Large intestine (tissue), 3 donors: ENCODE data around the gene FLT1. TPM values are rescaled to one million over a fixed set of nuclear protein-coding genes. Genes with fewer than 3 reads are reported as not detected.

Experiments used
- DNase-seq, 2 donors: peaks; one replicate each; pipeline versions ENCODE4 v3.0.0 to v3.0.0-alpha.2; 2013
- H3K27ac ChIP-seq: one replicate; pipeline ENCODE4 v1.5.1; 2013; ENCODE audit warnings: low read length
- H3K27me3 ChIP-seq: 2 replicates; pipeline ENCODE4 v1.6.1; 2013; ENCODE audit warnings: low read length; ENCODE audit not compliant: control insufficient read depth, insufficient read depth
- H3K36me3 ChIP-seq: 2 replicates; pipeline ENCODE4 v1.6.1; 2013; ENCODE audit warnings: low read length; ENCODE audit not compliant: control insufficient read depth, insufficient read depth
- H3K4me1 ChIP-seq: one replicate; pipeline ENCODE4 v1.6.1; 2013; ENCODE audit warnings: low read length; ENCODE audit not compliant: control insufficient read depth, insufficient read depth
- H3K4me3 ChIP-seq: one replicate; pipeline ENCODE4 v1.5.1; 2013; ENCODE audit warnings: low read length
- H3K9me3 ChIP-seq: one replicate; pipeline ENCODE4 v1.6.1; 2013; ENCODE audit warnings: mild to moderate bottlenecking, low read depth, low read length, moderate library complexity; ENCODE audit not compliant: control insufficient read depth
- WGBS: methylation state at CpG from one replicate; pipeline ENCODE4 v1.1.5; 2013; ENCODE audit warnings: low lambda C conversion rate; ENCODE audit not compliant: insufficient coverage; 5-methylcytosine and 5-hydroxymethylcytosine counted together
- polyA plus RNA-seq: library from polyadenylated mRNA; unstranded; fragments of 120-200 nt; gene quantifications from one replicate; pipeline ENCODE4 v1.2.1, GENCODE V29; 2013

FLT1 gene
- polyA plus RNA-seq, 1 donor, result 6.9 TPM

DNA sequence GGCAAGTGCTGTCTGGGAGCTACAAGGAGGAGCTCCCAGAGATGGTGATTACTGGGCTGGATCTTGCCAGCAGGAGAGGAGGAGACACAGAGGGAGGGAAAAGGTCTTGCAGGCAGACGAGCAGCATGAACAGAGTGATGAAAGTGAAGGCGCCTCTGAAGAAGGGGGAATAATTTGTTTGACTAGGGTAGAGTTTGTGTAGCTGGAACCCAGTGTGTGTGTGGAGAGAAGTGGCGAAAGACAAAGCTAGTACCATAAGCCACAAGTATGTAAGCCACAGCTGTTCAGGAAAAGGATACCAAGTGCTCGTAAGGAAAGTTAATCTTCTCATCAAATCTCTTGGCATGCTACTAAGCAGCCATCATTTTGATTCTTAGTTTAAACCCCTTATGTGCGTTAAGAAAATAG is 5.4 kb downstream of the FLT1 start:
- Histone ChIP-seq H3K36me3 (no peaks in the 10 kb centered on the region), H3K4me1 (peaks cover 5% of the 10 kb centered on the region), H3K4me3 (no peak overlapping the region), H3K27me3 (peaks cover 42% of the 10 kb centered on the region), H3K27ac (no peak overlapping the region), H3K9me3 (peaks cover 8% of the 10 kb centered on the region)
- WGBS, result 80% methylated on average over 2 of the region's 5 CpGs
- DNase-seq, result no peak

DNA sequence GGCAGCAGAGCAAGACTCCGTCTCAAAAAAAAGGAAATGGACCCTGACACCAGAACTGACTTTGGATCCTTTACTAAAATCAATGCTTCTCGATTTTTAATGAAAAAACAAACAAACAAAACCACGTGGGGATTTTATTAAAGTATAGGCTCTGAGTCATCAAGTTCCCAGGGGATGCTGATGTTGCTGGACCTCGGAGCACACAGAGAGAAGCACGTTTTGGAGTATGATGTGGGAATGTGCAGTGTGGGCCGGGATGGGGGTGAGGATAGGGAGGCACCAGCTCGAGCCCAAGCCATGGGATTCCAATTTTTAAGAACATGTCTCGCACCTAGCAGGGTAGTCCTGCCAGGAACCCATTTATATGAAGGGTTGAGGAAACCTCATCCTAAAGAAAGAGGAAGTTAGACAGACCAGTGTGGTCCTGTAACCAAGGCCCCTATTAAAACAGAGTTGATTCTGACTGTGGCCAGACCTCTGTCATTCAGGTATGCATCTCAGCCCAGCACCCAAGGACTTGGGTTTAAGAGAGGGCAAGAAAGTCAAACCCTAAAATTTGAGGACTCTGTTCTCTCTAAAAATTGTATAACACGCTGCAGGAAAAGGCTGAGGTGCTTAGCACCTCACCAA is 6.4 kb downstream of the FLT1 start:
- Histone ChIP-seq H3K9me3 (no peaks in the 10 kb centered on the region), H3K4me1 (no peaks in the 10 kb centered on the region), H3K36me3 (no peaks in the 10 kb centered on the region), H3K27ac (no peak overlapping the region), H3K4me3 (no peak overlapping the region), H3K27me3 (peaks cover 39% of the 10 kb centered on the region)
- WGBS, result 56% methylated on average over 2 of the region's 9 CpGs
- DNase-seq, result no peak

DNA sequence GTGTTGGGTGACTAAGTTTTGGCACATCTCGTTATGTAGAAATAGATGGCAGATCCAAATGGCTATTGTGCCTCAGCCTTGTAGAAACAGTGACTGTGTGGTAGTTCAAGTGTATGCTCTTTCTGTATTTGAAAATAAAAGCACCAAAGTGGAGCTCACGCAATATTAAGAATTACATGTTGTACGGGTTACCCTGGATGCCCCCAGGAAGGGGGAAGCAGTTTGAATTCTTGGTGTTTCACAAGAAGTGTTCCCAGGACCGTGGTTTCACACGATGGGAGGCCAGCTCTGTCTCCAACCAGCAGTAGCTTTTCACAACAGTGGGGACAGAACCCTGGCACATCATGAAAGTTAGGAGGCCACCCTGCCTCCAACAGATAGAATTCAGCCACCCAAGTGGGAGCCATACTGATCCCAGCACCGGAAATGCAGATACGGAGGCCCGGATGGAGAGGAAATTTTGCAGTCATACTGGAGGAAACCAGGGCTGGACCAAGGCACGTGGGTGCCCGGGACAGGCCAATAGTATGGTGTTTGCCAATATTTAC is 8.9 kb downstream of the FLT1 start:
- H3K9me3 ChIP-seq, result no peaks in the 10 kb centered on the region
- H3K4me3 ChIP-seq, result no peak overlapping the region
- H3K36me3 ChIP-seq, result no peaks in the 10 kb centered on the region
- no peak for DNase-seq
- H3K4me1 ChIP-seq, result no peaks in the 10 kb centered on the region
- H3K27me3 ChIP-seq, result peaks cover 22% of the 10 kb centered on the region
- H3K27ac ChIP-seq, result no peak overlapping the region
- 80% methylated on average over 1 of the region's 10 CpGs for WGBS

DNA sequence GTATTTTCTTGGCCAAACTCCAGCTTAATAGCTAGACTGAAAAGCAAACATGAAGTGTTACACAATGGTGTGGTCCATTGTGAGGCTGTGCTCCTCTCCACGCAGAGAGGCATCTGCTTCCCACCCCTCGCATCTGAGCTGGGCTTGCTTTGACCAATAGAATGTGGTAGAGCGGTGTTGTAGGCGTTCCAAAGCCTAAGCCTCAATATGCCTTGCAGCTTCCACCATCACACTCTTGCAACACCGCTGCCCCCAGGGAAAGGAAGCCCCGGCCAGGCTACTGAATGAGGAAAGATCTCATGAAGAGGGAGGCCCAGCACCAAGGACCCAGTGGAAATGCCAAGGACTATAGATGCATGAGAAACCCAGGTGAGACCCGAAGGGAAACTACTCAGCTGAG is 9.4 kb downstream of the FLT1 start:
- no peaks in the 10 kb centered on the region for H3K4me1 ChIP-seq
- H3K36me3 ChIP-seq, result no peaks in the 10 kb centered on the region
- H3K4me3 ChIP-seq, result no peak overlapping the region
- DNase-seq, result no peak
- 100% methylated on average over 2 of the region's 7 CpGs for WGBS
- H3K9me3 ChIP-seq, result no peaks in the 10 kb centered on the region
- peaks cover 18% of the 10 kb centered on the region for H3K27me3 ChIP-seq
- H3K27ac ChIP-seq, result no peak overlapping the region

DNA sequence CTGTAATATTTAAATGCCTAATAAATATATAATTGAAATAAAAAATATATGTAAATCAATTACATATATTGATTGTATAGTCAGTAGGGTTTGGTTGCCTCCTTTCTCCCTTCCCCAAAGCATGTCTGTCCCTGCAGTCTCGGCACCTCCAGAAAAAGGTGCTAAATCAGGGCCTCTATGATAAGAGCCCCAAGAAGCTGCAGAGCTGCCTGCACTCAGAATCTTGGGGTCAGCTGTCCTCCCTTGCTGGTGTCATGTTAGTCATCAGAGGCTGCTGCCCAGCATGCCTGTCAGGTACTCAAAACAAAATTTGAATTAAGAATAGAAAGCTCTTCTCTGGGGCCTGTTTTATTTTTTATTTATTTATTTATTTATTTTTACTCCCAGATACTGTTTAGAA is 9.8 kb downstream of the FLT1 start:
- DNase-seq, result no peak
- H3K27ac ChIP-seq, result no peak overlapping the region
- no CpG with 5 or more reads among the region's 1 CpG for WGBS

DNA sequence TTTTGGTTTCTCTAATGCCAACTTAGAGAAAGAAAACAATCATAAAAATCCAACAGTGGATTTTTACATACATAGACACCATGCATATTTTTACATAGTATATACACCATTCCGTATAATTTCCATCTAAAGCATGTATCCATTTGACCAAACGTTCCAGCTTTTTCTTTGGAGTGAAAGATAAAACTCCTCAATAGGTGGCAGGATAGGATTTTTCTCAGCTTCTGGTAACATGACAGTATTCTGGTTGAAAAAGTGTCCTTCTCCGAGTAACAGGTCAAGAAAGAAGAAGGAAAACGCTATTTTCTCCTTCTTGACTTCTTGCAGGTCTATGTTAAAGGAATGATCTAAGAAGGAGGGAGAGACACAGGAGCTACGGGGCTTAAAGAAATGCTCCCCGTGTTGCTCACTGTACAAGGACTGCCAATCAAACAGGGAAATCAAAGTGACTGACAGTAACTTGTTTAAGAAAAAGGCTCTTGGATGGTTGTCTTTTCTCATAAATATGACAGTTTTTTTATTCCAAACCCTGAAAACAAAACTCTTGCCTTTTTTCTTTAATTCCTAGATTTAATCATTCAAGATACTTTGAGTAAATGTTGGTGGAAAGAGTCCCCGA is 11.5 kb downstream of the FLT1 start:
- no peaks in the 10 kb centered on the region for H3K36me3 ChIP-seq
- 60% methylated on average over 1 of the region's 7 CpGs for WGBS
- no peaks in the 10 kb centered on the region for H3K4me1 ChIP-seq
- H3K27ac ChIP-seq, result no peak overlapping the region
- DNase-seq, result no peak
- no peaks in the 10 kb centered on the region for H3K9me3 ChIP-seq
- H3K4me3 ChIP-seq, result no peak overlapping the region
- H3K27me3 ChIP-seq, result peaks cover 8% of the 10 kb centered on the region

More for the DNA sequence above, 9.8 kb downstream of the FLT1 start:
- Histone ChIP-seq H3K9me3 (no peaks in the 10 kb centered on the region), H3K27me3 (peaks cover 13% of the 10 kb centered on the region), H3K4me1 (no peaks in the 10 kb centered on the region), H3K4me3 (no peak overlapping the region), H3K36me3 (no peaks in the 10 kb centered on the region)

DNA sequence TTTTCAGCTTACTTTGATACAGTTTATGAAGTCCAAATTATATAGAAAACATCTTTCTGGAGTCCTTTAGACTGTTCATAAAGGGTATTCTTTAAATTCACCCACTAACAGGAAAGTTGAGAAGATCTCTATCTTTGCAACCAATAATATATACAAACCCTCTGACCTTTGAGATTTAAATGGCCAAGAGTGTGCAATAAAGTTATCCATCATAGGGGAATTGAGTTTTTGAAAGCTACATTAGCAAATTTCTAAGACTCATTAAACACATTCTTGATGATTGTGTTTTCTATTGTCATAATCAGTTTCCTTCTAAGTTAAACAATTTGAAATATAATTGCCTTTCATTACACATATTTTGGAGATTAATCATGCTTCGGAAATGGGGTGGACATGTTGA is 15.9 kb downstream of the FLT1 start:
- DNase-seq, result no peak
- no peaks in the 10 kb centered on the region for H3K9me3 ChIP-seq
- peaks cover 6% of the 10 kb centered on the region for H3K4me1 ChIP-seq
- H3K36me3 ChIP-seq, result no peaks in the 10 kb centered on the region
- peaks cover 2% of the 10 kb centered on the region for H3K27me3 ChIP-seq
- WGBS, result no CpG with 5 or more reads among the region's 1 CpG
- H3K4me3 ChIP-seq, result no peak overlapping the region
- no peak overlapping the region for H3K27ac ChIP-seq

DNA sequence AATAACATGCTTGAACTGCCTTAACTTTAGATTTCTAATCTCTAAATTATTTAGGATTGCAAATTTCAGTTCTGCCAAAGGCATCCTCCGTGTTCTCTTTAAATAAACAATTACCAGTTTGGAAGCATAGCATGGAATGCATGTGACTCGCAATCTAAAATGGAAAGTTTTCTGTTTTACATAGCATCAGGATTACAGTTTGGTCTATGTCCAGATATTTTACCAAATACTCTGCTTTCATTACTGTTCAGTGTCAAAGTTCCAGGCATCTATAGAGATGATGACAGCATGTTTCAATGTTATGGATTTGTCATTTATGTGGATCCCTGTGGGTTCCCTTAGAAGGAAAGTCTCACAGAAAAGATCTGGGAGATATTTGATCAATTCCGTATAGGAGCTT is 16.8 kb downstream of the FLT1 start:
- 73% methylated on average over 2 of the region's 3 CpGs for WGBS

DNA sequence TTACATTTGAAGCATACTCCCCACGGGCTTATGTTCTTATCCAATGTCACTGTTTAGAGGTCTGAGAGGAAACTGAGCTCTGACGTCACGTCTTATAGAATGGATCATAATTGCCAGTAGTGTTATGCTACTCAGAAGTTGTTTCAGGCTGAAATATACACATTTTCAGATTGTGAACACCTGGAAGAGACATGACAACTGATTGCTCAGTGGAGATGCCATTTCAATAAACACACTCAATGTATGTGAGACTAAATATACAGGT is 17.3 kb downstream of the FLT1 start:
- no peaks in the 10 kb centered on the region for H3K9me3 ChIP-seq

More for the DNA sequence above, 16.8 kb downstream of the FLT1 start:
- Histone ChIP-seq H3K36me3 (no peaks in the 10 kb centered on the region), H3K27ac (no peak overlapping the region), H3K27me3 (no peaks in the 10 kb centered on the region), H3K4me1 (peaks cover 6% of the 10 kb centered on the region), H3K4me3 (no peak overlapping the region), H3K9me3 (no peaks in the 10 kb centered on the region)
- no peak for DNase-seq

DNA sequence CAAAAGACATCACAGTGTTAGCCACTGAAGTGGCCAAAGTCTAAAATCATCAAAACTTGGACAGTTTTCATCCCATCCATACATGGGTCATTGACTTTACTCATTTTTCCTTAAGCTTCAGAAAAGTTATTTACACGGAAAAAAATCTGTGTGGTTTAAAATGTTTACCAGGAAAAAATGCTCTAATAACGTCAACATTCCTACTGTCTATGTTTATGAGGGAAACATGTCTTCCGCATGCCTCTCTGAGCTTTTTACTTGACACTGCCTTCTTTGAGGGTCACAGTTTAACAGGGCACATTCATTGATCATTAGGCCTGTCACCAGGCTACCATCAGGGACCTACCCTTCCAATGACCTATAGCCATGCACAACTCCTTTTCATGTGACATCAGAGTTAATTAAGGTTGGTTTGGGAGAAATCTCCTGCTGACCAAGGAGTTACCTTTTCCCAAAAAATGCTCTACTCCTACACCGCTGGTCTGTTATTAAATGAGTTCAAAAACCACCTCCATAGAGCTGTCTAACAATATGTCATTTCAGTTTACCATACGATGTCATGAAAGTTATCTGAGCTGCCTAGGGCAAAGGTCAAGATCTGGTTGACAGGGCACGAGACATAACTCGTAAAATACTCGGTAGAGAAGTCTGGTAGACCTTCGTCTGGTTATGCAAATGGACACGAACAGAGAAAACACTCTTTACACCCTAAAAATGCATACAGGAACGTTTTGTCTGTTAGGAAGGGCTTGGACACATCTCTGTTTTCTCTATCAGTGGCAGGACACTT is 17.8 kb downstream of the FLT1 start:
- peak; percentile 38 to 70 for DNase-seq
- H3K27ac ChIP-seq, result no peak overlapping the region
- WGBS, result 80% methylated on average over 1 of the region's 11 CpGs
- H3K36me3 ChIP-seq, result no peaks in the 10 kb centered on the region
- peaks cover 6% of the 10 kb centered on the region for H3K4me1 ChIP-seq
- H3K27me3 ChIP-seq, result no peaks in the 10 kb centered on the region
- H3K9me3 ChIP-seq, result no peaks in the 10 kb centered on the region
- H3K4me3 ChIP-seq, result no peak overlapping the region

More for the DNA sequence above, 17.3 kb downstream of the FLT1 start:
- H3K4me1 ChIP-seq, result peaks cover 6% of the 10 kb centered on the region
- no peak overlapping the region for H3K27ac ChIP-seq
- no peaks in the 10 kb centered on the region for H3K36me3 ChIP-seq
- H3K27me3 ChIP-seq, result no peaks in the 10 kb centered on the region
- H3K4me3 ChIP-seq, result no peak overlapping the region
- DNase-seq, result no peak
- no CpG with 5 or more reads among the region's 3 CpGs for WGBS
